Measurements from ENCODE around the gene CDKN1C. TPM values are rescaled to one million over a fixed set of nuclear protein-coding genes. Genes with fewer than 3 reads are reported as not detected.

CDKN1C gene
- total RNA-seq, 1 donor from 2014 or later: 140 TPM

DNA sequence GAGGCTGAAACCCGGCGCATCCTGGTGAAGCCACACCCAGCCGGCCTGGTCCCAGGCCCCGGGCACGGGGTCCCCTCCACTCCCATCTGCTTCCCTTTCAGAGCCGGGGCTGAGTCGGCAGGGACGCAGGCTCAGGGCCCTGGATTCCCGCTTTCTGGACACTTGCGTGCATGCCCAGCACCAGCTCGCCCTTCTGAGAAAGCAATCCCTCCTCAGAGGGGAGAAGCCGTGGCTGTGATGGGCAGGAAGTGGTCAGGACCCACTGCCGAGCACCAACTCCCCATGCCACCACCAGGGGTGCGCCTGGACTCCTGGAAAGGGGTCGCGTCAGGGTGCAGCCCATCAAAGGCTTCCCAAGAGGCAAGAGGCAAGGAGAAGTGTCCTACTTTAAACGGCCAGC is 15.1 kb downstream of the CDKN1C start:
- DNase-seq (ENCODE audit: extremely low spot score, unreplicated experiment): no peak
- TF ChIP-seq, protein P1, sequence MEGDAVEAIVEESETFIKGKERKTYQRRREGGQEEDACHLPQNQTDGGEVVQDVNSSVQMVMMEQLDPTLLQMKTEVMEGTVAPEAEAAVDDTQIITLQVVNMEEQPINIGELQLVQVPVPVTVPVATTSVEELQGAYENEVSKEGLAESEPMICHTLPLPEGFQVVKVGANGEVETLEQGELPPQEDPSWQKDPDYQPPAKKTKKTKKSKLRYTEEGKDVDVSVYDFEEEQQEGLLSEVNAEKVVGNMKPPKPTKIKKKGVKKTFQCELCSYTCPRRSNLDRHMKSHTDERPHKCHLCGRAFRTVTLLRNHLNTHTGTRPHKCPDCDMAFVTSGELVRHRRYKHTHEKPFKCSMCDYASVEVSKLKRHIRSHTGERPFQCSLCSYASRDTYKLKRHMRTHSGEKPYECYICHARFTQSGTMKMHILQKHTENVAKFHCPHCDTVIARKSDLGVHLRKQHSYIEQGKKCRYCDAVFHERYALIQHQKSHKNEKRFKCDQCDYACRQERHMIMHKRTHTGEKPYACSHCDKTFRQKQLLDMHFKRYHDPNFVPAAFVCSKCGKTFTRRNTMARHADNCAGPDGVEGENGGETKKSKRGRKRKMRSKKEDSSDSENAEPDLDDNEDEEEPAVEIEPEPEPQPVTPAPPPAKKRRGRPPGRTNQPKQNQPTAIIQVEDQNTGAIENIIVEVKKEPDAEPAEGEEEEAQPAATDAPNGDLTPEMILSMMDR (conservative IDR thresholded peaks at IDR 0.05): peak; percentile 54
- Mint-ChIP-seq H3K4me3 (no peak overlapping the region), H3K4me1 (ENCODE audit: unreplicated experiment) (peaks cover 33% of the 10 kb centered on the region), H3K27ac (no peak overlapping the region), H3K9me3 (no peaks in the 10 kb centered on the region), H3K27me3 (peaks cover 50% of the 10 kb centered on the region), H3K36me3 (no peaks in the 10 kb centered on the region)

DNA sequence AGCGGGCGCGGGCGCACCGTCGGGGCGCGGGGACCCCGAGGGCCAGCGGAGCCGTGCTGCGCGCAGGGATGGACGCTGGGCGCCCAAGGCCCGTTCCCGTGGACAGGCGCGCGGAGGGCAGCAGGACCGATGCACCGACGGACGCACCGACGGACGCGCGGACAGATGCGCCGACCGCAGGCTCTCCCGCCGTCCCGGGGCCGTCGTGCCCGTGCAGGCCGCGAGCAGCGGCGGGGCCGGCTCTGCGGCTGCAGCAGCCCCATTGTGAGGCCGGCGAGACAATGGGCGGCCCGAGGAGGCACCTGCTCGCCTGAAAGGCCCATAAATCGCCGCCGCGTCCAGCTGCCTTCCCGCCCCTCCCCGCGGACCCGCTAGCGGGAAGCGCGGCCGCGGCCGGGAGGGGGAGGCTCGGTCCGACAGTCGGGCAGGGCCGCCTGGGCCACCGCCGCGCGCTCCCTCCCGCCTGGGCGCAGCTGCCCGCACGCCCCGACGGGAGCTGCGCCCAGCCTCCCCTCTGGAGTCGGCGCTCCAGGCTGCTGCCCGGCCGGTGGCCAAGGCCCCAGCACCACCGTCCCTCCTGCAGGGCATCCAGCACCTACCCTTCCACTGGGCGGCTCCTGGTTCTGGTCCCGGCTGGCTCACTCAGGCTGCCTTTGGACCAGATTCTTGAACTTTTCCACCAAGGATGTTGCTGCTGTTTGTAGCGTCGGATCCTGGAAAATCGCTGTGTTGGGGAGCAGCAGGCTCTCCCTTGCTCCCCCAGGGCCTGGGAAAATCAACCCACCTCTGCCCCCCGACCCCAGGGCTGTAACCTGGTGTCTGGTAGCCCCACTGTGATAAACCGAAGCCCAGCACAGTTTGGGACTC is 15.8 kb downstream of the CDKN1C start:
- no peaks in the 10 kb centered on the region for H3K9me3 Mint-ChIP-seq
- no peak overlapping the region for H3K4me3 Mint-ChIP-seq
- H3K4me1 Mint-ChIP-seq (ENCODE audit: unreplicated experiment): peaks cover 33% of the 10 kb centered on the region

DNA sequence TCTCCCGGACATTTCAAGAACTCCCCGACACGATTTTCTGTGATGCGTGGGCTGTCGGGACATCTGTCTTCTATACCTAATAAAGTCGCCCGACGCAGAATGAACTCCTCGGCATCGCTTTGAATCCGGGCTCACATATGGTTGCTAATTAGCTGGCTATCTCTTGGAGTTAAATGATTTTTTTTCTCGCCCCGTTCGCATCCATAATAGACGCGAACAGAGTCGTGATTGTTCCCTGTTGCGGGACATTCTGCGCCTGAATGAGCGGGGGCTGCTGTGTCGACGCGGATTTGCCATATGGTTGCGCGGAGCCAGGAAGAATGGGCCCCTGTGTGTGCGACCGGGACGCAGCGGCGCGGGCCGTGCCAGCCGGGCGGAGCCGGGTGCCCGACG is 16.4 kb downstream of the CDKN1C start:
- H3K27ac Mint-ChIP-seq: no peak overlapping the region
- H3K4me3 Mint-ChIP-seq: peak overlapping the region; percentile 60
- TF ChIP-seq, protein P1 (conservative IDR thresholded peaks at IDR 0.05): no peak
- H3K27me3 Mint-ChIP-seq: peaks cover 59% of the 10 kb centered on the region
- no peaks in the 10 kb centered on the region for H3K36me3 Mint-ChIP-seq
- no peaks in the 10 kb centered on the region for H3K9me3 Mint-ChIP-seq
- H3K4me1 Mint-ChIP-seq (ENCODE audit: unreplicated experiment): peaks cover 33% of the 10 kb centered on the region
- no peak for DNase-seq (ENCODE audit: extremely low spot score, unreplicated experiment)

More for the DNA sequence above, 15.8 kb downstream of the CDKN1C start:
- TF ChIP-seq, protein P1 (conservative IDR thresholded peaks at IDR 0.05): no peak
- H3K27ac Mint-ChIP-seq: no peak overlapping the region
- no peaks in the 10 kb centered on the region for H3K36me3 Mint-ChIP-seq
- H3K27me3 Mint-ChIP-seq: peaks cover 53% of the 10 kb centered on the region
- no peak for DNase-seq (ENCODE audit: extremely low spot score, unreplicated experiment)

DNA sequence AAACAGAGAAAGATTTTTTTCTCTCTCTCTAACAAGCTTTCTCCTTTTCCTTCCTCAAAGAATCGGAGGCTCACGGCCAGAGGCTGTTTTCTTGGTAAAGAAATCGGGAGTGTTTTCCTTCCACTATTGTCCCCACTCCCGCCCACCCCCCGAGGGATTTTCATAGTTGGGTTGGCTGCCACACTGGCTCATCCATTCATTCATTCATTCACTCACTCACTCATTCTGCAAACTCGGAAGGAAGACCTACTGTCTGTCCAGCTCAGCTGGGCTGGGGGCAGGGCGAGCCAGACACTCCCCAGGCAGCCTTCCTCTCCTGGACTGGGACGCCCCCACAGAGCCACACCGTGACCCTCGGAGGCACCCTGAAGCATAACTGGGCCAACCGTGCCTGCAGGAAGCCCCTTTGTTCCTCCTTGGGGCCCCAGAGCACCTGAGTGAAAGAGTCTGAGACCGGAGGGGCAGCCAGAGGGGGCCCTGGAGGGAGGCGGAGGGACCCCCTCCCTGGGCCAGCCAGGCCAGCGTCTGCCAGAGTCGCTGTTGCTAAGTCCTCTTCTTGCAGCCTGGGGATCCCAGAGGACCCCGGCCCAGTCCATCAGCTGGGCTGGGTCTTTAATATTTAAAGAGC is 17.0 kb downstream of the CDKN1C start:
- Mint-ChIP-seq H3K36me3 (no peaks in the 10 kb centered on the region), H3K9me3 (no peaks in the 10 kb centered on the region), H3K4me1 (ENCODE audit: unreplicated experiment) (peaks cover 33% of the 10 kb centered on the region), H3K4me3 (peak overlapping the region; percentile 60), H3K27me3 (peaks cover 59% of the 10 kb centered on the region), H3K27ac (no peak overlapping the region)
- DNase-seq (ENCODE audit: extremely low spot score, unreplicated experiment): no peak
- TF ChIP-seq, protein P1 (conservative IDR thresholded peaks at IDR 0.05): no peak

DNA sequence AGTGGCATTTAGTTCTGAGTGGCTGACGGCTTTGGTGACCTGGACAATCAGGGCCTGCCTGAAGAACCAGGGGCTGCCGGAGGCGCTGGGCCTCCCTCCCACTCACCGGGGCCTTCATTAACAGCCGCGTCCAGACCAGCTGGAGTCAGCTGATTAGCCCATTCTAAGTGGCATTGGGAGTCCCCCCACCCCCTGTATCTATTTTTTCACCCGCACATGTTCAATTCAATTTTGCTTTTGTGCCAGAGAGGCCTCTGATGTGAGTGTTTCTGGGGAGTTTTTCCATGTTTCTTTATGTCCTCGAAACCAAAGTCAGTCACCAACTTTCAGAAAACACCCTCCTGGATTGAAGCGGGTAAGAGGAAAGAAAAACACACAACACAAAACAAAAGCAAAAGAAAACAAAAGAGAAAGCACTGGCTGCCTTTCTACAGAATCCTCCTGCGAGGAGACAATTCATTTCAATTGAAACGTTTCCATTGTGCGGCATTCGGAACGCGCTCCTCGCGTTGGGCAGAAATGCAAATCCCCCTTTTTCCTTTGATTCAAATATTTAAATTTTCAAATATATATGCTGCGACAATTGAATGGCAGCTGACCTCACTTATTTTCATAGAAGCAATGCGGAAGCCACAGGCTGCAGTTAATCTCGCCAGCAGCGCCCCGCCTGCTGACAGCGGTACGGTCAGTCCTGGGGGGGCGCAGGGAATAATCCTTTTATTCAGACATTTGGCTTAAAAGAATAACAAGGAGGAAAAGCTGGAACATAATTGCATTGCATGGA is 17.7 kb downstream of the CDKN1C start:
- no peak for DNase-seq (ENCODE audit: extremely low spot score, unreplicated experiment)
- H3K36me3 Mint-ChIP-seq: no peaks in the 10 kb centered on the region
- H3K4me1 Mint-ChIP-seq (ENCODE audit: unreplicated experiment): peaks cover 33% of the 10 kb centered on the region
- TF ChIP-seq, protein P1 (conservative IDR thresholded peaks at IDR 0.05): no peak
- H3K27me3 Mint-ChIP-seq: peaks cover 64% of the 10 kb centered on the region
- peak overlapping the region; percentile 41 for H3K4me3 Mint-ChIP-seq
- H3K9me3 Mint-ChIP-seq: no peaks in the 10 kb centered on the region
- H3K27ac Mint-ChIP-seq: no peak overlapping the region

All from type B pancreatic cell (in vitro differentiated cells).